A673 (cell line): ENCODE data around the gene IFNG.

Experiments used
- EZH2 ChIP-seq: fragments of 200-600 bp; sonication (generic); IDR thresholded peaks from 2 replicates; pipeline ENCODE4 v1.6.1; 2017; ENCODE audit warnings: borderline replicate concordance, low read depth, mild to moderate bottlenecking, mixed read lengths, antibody characterized with exemption, low read length; ENCODE audit not compliant: poor library complexity, severe bottlenecking
- TF ChIP-seq, protein P1 (sequence below): fragments of 300-800, 200-600 bp; sonication (generic); conservative IDR thresholded peaks from 2 replicates; pipeline ENCODE4 v1.5.1; 2017; ENCODE audit warnings: low read depth, mild to moderate bottlenecking, antibody characterized with exemption, low read length, moderate library complexity, mixed read lengths

- TF ChIP-seq, protein P1, sequence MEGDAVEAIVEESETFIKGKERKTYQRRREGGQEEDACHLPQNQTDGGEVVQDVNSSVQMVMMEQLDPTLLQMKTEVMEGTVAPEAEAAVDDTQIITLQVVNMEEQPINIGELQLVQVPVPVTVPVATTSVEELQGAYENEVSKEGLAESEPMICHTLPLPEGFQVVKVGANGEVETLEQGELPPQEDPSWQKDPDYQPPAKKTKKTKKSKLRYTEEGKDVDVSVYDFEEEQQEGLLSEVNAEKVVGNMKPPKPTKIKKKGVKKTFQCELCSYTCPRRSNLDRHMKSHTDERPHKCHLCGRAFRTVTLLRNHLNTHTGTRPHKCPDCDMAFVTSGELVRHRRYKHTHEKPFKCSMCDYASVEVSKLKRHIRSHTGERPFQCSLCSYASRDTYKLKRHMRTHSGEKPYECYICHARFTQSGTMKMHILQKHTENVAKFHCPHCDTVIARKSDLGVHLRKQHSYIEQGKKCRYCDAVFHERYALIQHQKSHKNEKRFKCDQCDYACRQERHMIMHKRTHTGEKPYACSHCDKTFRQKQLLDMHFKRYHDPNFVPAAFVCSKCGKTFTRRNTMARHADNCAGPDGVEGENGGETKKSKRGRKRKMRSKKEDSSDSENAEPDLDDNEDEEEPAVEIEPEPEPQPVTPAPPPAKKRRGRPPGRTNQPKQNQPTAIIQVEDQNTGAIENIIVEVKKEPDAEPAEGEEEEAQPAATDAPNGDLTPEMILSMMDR = no peak
- no peak for TF ChIP-seq EZH2
Measured at GRCh38 chr12:68170726-68171125, 11.2 kb upstream of the IFNG start.
